SK-N-SH treated with all-trans-retinoic acid at 6 μM for 48 hours (cell line): ENCODE data around the gene PALB2.

ENCODE experiments used
- ARNTL ChIP-seq: fragments of 450-650 bp; formaldehyde crosslinking; IDR thresholded peaks from 2 replicates; pipeline ENCODE4 v1.5.0; 2020; ENCODE audit warnings: low read depth, mild to moderate bottlenecking, moderate library complexity, borderline replicate concordance
- ESRRG ChIP-seq: fragments of 250-450 bp; sonication (Bioruptor Pico); IDR thresholded peaks from 2 replicates; pipeline ENCODE4 v1.6.1; 2021; ENCODE audit warnings: mild to moderate bottlenecking
- GLIS3 ChIP-seq: fragments of 250-450 bp; sonication (Bioruptor Pico); IDR thresholded peaks from 2 replicates; pipeline ENCODE4 v1.5.0; 2020; ENCODE audit warnings: mild to moderate bottlenecking, moderate library complexity
- RARB ChIP-seq: fragments of 250-450 bp; sonication (Bioruptor Pico); IDR thresholded peaks from 2 replicates; pipeline ENCODE4 v1.8.0; 2021; ENCODE audit warnings: mild to moderate bottlenecking, moderate library complexity
- SNAI2 ChIP-seq: fragments of 250-450 bp; sonication (Bioruptor Pico); IDR thresholded peaks from 2 replicates; pipeline ENCODE4 v1.5.0; 2020; ENCODE audit warnings: mild to moderate bottlenecking, moderate library complexity
- ZC3H10 ChIP-seq: fragments of 250-450 bp; sonication (Bioruptor Pico); IDR thresholded peaks from 2 replicates; pipeline ENCODE4 v1.5.1; 2021; ENCODE audit warnings: mild to moderate bottlenecking, moderate library complexity
- ZFP3 ChIP-seq: fragments of 250-450 bp; sonication (Bioruptor Pico); IDR thresholded peaks from 2 replicates; pipeline ENCODE4 v1.5.0; 2020; ENCODE audit warnings: mild to moderate bottlenecking, moderate library complexity
- ZFP30 ChIP-seq: fragments of 450-650 bp; formaldehyde crosslinking; IDR thresholded peaks from 2 replicates; pipeline ENCODE4 v1.5.0; 2022; ENCODE audit warnings: mild to moderate bottlenecking, moderate library complexity
- TF ChIP-seq, protein P1 (sequence below): fragments of 250-450 bp; sonication (Bioruptor Pico); IDR thresholded peaks from 2 replicates; pipeline ENCODE4 v1.8.0; 2020; ENCODE audit warnings: mild to moderate bottlenecking, moderate library complexity, borderline replicate concordance
- TF ChIP-seq, protein P2 (sequence below): fragments of 250-450 bp; sonication (Bioruptor Pico); IDR thresholded peaks from 2 replicates; pipeline ENCODE4 v1.8.0; 2021; ENCODE audit warnings: low read depth, mild to moderate bottlenecking, moderate library complexity, borderline replicate concordance
- TF ChIP-seq, protein P3 (sequence below): fragments of 250-450 bp; sonication (Bioruptor Pico); IDR thresholded peaks from 2 replicates; pipeline ENCODE4 v1.5.1; 2020; ENCODE audit warnings: low read depth, mild to moderate bottlenecking, moderate library complexity

DNA sequence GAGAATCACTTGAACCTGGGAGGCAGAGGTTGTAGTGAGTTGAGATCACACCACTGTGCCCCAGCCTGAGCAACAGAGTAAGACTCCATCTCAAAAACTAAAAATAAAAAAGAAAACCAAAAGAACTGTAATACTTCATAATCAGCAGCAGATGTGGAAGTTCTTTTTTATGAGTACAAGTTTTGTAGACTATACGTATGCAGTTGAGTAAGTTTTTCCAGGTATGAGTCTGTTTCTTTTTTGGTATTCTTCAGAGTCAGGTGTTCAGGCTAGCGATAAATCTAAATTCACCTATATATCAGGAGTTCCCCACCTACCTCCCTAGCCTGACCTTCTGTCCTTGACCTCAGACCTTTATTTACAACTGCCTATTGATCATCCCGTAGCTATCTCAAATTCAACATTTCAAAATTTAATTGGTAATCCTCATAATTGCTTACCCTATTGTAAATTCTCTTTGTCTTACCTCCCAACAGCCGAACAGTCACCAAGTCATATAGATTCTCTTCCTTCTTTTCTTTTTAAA lies 10.9 kb upstream of the PALB2 start:
- TF ChIP-seq GLIS3 (CRISPR knock-in tag) (no peak), ESRRG (CRISPR knock-in tag) (no peak), ARNTL (CRISPR knock-in tag) (no peak), RARB (CRISPR knock-in tag) (no peak), ZFP30 (CRISPR knock-in tag) (no peak), ZFP3 (CRISPR knock-in tag) (no peak), ZC3H10 (CRISPR knock-in tag) (no peak), SNAI2 (no peak)
- TF ChIP-seq, protein P1, sequence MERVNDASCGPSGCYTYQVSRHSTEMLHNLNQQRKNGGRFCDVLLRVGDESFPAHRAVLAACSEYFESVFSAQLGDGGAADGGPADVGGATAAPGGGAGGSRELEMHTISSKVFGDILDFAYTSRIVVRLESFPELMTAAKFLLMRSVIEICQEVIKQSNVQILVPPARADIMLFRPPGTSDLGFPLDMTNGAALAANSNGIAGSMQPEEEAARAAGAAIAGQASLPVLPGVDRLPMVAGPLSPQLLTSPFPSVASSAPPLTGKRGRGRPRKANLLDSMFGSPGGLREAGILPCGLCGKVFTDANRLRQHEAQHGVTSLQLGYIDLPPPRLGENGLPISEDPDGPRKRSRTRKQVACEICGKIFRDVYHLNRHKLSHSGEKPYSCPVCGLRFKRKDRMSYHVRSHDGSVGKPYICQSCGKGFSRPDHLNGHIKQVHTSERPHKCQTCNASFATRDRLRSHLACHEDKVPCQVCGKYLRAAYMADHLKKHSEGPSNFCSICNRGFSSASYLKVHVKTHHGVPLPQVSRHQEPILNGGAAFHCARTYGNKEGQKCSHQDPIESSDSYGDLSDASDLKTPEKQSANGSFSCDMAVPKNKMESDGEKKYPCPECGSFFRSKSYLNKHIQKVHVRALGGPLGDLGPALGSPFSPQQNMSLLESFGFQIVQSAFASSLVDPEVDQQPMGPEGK, result no peak
- TF ChIP-seq, protein P2, sequence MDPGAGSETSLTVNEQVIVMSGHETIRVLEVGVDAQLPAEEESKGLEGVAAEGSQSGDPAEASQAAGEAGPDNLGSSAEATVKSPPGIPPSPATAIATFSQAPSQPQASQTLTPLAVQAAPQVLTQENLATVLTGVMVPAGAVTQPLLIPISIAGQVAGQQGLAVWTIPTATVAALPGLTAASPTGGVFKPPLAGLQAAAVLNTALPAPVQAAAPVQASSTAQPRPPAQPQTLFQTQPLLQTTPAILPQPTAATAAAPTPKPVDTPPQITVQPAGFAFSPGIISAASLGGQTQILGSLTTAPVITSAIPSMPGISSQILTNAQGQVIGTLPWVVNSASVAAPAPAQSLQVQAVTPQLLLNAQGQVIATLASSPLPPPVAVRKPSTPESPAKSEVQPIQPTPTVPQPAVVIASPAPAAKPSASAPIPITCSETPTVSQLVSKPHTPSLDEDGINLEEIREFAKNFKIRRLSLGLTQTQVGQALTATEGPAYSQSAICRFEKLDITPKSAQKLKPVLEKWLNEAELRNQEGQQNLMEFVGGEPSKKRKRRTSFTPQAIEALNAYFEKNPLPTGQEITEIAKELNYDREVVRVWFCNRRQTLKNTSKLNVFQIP (CRISPR knock-in tag), result no peak
- TF ChIP-seq, protein P3, sequence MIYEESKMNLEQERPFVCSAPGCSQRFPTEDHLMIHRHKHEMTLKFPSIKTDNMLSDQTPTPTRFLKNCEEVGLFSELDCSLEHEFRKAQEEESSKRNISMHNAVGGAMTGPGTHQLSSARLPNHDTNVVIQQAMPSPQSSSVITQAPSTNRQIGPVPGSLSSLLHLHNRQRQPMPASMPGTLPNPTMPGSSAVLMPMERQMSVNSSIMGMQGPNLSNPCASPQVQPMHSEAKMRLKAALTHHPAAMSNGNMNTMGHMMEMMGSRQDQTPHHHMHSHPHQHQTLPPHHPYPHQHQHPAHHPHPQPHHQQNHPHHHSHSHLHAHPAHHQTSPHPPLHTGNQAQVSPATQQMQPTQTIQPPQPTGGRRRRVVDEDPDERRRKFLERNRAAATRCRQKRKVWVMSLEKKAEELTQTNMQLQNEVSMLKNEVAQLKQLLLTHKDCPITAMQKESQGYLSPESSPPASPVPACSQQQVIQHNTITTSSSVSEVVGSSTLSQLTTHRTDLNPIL (CRISPR knock-in tag), result no peak
